Measurements from ENCODE around the gene PRMT6.

GRCh38 chr1:107091418-107091817 is 34.9 kb downstream of the PRMT6 start:
- no peak for TF ChIP-seq CTCF (IDR thresholded peaks at IDR 0.05; ENCODE audit: low read length)
- no peak for TF ChIP-seq EZH2 (IDR thresholded peaks at IDR 0.05; ENCODE audit: borderline replicate concordance, low read length)

All from OCI-LY1 (cell line).